WTC11 (cell line): ENCODE results near the gene SSH2. TPM values are rescaled to one million over a fixed set of nuclear protein-coding genes. Genes with fewer than 3 reads are reported as not detected.
A peak's percentile ranks its signal among the peaks of the same experiment; 100 is the strongest.

Source experiments
- ATAC-seq: fragments of 200-7000 bp; cut with Tn5 transposase; 2 replicates; pipeline ENCODE4 v1.10.0; 2021; ENCODE audit warnings: mild to moderate bottlenecking, moderate library complexity
- CTCF ChIA-PET: fragments of 300-600 bp; sonication (Branson Sonifier 250); formaldehyde crosslinking; loops from one replicate; lab custom pipeline; 2021; ENCODE audit warnings: antibody characterized with exemption; lab: Charles Lee
- POLR2A ChIA-PET: fragments of 350-600 bp; sonication (Branson Sonifier 250); formaldehyde crosslinking; loops from one replicate; lab custom pipeline; 2021; ENCODE audit warnings: antibody characterized with exemption; lab: Charles Lee
- DNase-seq: peaks from one replicate; pipeline ENCODE4 v3.0.0; 2021; ENCODE audit warnings: low spot score
- H3K27ac Mint-ChIP-seq: 2 replicates; pipeline ENCODE4 v1.8.0; 2021; ENCODE audit warnings: mixed read lengths
- H3K27me3 Mint-ChIP-seq: 2 replicates; pipeline ENCODE4 v1.8.0; 2021; ENCODE audit warnings: low read depth, mild to moderate bottlenecking, moderate library complexity, mixed read lengths
- H3K36me3 Mint-ChIP-seq: 2 replicates; pipeline ENCODE4 v1.8.0; 2021; ENCODE audit warnings: mixed read lengths
- H3K4me1 Mint-ChIP-seq: 2 replicates; pipeline ENCODE4 v1.8.0; 2022; ENCODE audit warnings: mixed read lengths
- H3K4me3 Mint-ChIP-seq: 2 replicates; pipeline ENCODE4 v1.8.0; 2021; ENCODE audit warnings: mild to moderate bottlenecking, moderate library complexity, mixed read lengths
- H3K9me3 Mint-ChIP-seq: 2 replicates; pipeline ENCODE4 v1.8.0; 2021; ENCODE audit warnings: mixed read lengths
- ATF1 ChIP-seq: sonication (generic); formaldehyde crosslinking; IDR thresholded peaks from 2 replicates; pipeline ENCODE4 v1.8.1; 2023; ENCODE audit warnings: mild to moderate bottlenecking, moderate library complexity, missing genetic modification reagents
- CREB1 ChIP-seq: sonication (generic); formaldehyde crosslinking; IDR thresholded peaks from 2 replicates; pipeline ENCODE4 v1.8.0; 2023; ENCODE audit warnings: mild to moderate bottlenecking, missing genetic modification reagents
- ELF4 ChIP-seq: sonication (generic); formaldehyde crosslinking; IDR thresholded peaks from 2 replicates; pipeline ENCODE4 v1.8.1; 2022; ENCODE audit warnings: low read depth, mild to moderate bottlenecking, moderate library complexity, missing genetic modification reagents
- GTF2I ChIP-seq: fragments of 250-450 bp; sonication (Bioruptor Pico); conservative IDR thresholded peaks from 2 replicates; pipeline ENCODE4 v1.4.0; 2021; ENCODE audit warnings: mild to moderate bottlenecking
- HMGA2 ChIP-seq: fragments of 250-450 bp; sonication (Bioruptor Pico); IDR thresholded peaks from 2 replicates; pipeline ENCODE4 v1.4.0; 2021; ENCODE audit warnings: mild to moderate bottlenecking, moderate library complexity
- JAZF1 ChIP-seq: fragments of 250-450 bp; sonication (Bioruptor Pico); IDR thresholded peaks from 2 replicates; pipeline ENCODE4 v1.9.0; 2021; ENCODE audit warnings: moderate library complexity, mild to moderate bottlenecking, inconsistent platforms
- NFATC4 ChIP-seq: fragments of 250-450 bp; sonication (Bioruptor Pico); IDR thresholded peaks from 2 replicates; pipeline ENCODE4 v1.9.0; 2021; ENCODE audit warnings: mild to moderate bottlenecking
- SOX15 ChIP-seq: fragments of 250-450 bp; sonication (Bioruptor Pico); IDR thresholded peaks from 2 replicates; pipeline ENCODE4 v1.9.0; 2021; ENCODE audit warnings: mild to moderate bottlenecking
- SP1 ChIP-seq: sonication (generic); formaldehyde crosslinking; conservative IDR thresholded peaks from 2 replicates; pipeline ENCODE4 v1.8.1; 2022; ENCODE audit warnings: missing genetic modification reagents
- ZBTB21 ChIP-seq: sonication (generic); formaldehyde crosslinking; IDR thresholded peaks from 2 replicates; pipeline ENCODE4 v1.8.1; 2023; ENCODE audit warnings: mild to moderate bottlenecking, missing genetic modification reagents, borderline replicate concordance
- ZNF232 ChIP-seq: sonication (generic); formaldehyde crosslinking; IDR thresholded peaks from 2 replicates; pipeline ENCODE4 v1.8.0; 2022; ENCODE audit warnings: mild to moderate bottlenecking, missing genetic modification reagents
- ZNF416 ChIP-seq: fragments of 250-450 bp; sonication (Bioruptor Pico); IDR thresholded peaks from 2 replicates; pipeline ENCODE4 v1.9.0; 2021; ENCODE audit warnings: mild to moderate bottlenecking, inconsistent platforms
- ZNF423 ChIP-seq: fragments of 250-450 bp; sonication (Bioruptor Pico); IDR thresholded peaks from 2 replicates; pipeline ENCODE4 v2.1.2; 2022; ENCODE audit warnings: mild to moderate bottlenecking, moderate library complexity
- total RNA-seq: library from RNA; stranded (reverse); gene quantifications from 3 replicates; pipeline ENCODE4 v1.2.3, GENCODE V29; 2021
- TF ChIP-seq, protein P1 (sequence below): fragments of 200-600 bp; IDR thresholded peaks from 2 replicates; pipeline ENCODE4 v1.8.0; 2022; ENCODE audit warnings: antibody characterized with exemption
- TF ChIP-seq, protein P2 (sequence below): sonication (generic); formaldehyde crosslinking; IDR thresholded peaks from 2 replicates; pipeline ENCODE4 v1.8.1; 2022; ENCODE audit warnings: low read depth, missing genetic modification reagents, borderline replicate concordance
- TF ChIP-seq, protein P3 (sequence below): sonication (generic); formaldehyde crosslinking; IDR thresholded peaks from 2 replicates; pipeline ENCODE4 v1.8.0; 2022; ENCODE audit warnings: mild to moderate bottlenecking, missing genetic modification reagents
- TF ChIP-seq, protein P4 (sequence below): sonication (generic); formaldehyde crosslinking; conservative IDR thresholded peaks from 2 replicates; pipeline ENCODE4 v1.8.1; 2022; ENCODE audit warnings: mild to moderate bottlenecking, missing genetic modification reagents
- TF ChIP-seq, protein P5 (sequence below): sonication (generic); formaldehyde crosslinking; IDR thresholded peaks from 2 replicates; pipeline ENCODE4 v1.8.1; 2022; ENCODE audit warnings: mild to moderate bottlenecking, moderate library complexity, missing genetic modification reagents
- TF ChIP-seq, protein P6 (sequence below): sonication (generic); formaldehyde crosslinking; IDR thresholded peaks from 2 replicates; pipeline ENCODE4 v1.8.1; 2022; ENCODE audit warnings: missing genetic modification reagents, borderline replicate concordance
- TF ChIP-seq, protein P7 (sequence below): sonication (generic); formaldehyde crosslinking; IDR thresholded peaks from 2 replicates; pipeline ENCODE4 v1.8.0; 2022; ENCODE audit warnings: mild to moderate bottlenecking, missing genetic modification reagents
- TF ChIP-seq, protein P8 (sequence below): sonication (generic); formaldehyde crosslinking; IDR thresholded peaks from 2 replicates; pipeline ENCODE4 v1.8.0; 2022; ENCODE audit warnings: missing genetic modification reagents

Gene SSH2
- total RNA-seq, 1 experiment from 2014 or later: 14.3 TPM

DNA sequence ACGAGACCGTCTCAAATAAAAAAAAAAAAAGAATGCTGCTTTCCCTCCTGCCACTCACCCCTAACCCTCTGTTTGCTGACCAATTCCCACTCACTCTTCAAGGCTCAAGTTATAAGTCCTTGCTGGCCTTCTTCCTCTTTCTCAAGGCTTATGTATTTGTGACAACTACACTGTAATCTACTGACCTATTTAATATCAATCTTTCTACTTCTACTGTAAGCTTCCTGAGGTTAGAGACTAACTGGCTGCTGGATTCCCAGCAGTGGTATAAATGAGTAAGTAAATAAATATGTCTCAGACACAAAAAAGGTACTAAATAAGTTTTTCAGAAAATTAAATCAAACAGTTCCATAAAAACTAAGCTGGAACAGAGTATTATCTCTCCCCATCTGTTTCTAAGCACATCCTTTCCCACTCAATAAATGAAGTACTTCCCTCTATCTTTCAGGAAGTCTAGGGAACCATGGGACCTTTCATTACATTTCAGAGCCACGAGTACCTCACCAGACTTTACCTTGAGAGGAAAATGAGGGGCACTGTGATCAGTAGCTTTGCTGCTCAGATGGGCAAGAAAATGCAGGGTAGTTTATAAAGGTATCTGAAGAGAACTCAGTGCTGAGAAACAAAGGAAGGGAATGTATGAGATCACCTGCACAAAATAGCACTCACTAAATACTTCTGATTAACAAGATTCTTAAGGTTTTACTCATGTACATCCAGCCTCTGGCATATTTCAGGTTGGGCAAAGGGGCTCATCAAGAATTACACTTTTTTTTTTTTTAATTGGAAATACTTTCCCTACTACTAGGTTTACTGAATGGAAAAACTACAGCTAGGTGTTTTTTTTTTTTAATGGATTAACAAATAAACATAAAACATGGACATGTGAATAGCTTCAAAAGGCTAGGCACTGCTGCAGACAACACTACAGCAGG, 10.8 kb downstream of the SSH2 start:
- CTCF ChIA-PET: interaction anchor here (0.9 to 1.5 kb wide), 4 partner anchors 12 to 185 kb away, joined by 3 to 18 read pairs (median 4); partner anchors contain the start of gene SSH2
- H3K27ac Mint-ChIP-seq: peak overlapping the region; percentile 19; the same call in 1 of the 2 replicates
- H3K4me3 Mint-ChIP-seq: no peak overlapping the region
- H3K27me3 Mint-ChIP-seq: no peaks in the 10 kb centered on the region
- no peaks in the 10 kb centered on the region for H3K36me3 Mint-ChIP-seq
- no peak for TF ChIP-seq ZNF416 (CRISPR knock-in tag)
- no peak for TF ChIP-seq SOX15
- TF ChIP-seq ZNF232 (CRISPR knock-in tag): no peak
- no peak for TF ChIP-seq CREB1 (CRISPR knock-in tag)
- TF ChIP-seq HMGA2: no peak
- no peak for TF ChIP-seq SP1
- TF ChIP-seq, protein P1, sequence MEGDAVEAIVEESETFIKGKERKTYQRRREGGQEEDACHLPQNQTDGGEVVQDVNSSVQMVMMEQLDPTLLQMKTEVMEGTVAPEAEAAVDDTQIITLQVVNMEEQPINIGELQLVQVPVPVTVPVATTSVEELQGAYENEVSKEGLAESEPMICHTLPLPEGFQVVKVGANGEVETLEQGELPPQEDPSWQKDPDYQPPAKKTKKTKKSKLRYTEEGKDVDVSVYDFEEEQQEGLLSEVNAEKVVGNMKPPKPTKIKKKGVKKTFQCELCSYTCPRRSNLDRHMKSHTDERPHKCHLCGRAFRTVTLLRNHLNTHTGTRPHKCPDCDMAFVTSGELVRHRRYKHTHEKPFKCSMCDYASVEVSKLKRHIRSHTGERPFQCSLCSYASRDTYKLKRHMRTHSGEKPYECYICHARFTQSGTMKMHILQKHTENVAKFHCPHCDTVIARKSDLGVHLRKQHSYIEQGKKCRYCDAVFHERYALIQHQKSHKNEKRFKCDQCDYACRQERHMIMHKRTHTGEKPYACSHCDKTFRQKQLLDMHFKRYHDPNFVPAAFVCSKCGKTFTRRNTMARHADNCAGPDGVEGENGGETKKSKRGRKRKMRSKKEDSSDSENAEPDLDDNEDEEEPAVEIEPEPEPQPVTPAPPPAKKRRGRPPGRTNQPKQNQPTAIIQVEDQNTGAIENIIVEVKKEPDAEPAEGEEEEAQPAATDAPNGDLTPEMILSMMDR: no peak
- no peak for TF ChIP-seq ATF1 (CRISPR knock-in tag)
- TF ChIP-seq, protein P2, sequence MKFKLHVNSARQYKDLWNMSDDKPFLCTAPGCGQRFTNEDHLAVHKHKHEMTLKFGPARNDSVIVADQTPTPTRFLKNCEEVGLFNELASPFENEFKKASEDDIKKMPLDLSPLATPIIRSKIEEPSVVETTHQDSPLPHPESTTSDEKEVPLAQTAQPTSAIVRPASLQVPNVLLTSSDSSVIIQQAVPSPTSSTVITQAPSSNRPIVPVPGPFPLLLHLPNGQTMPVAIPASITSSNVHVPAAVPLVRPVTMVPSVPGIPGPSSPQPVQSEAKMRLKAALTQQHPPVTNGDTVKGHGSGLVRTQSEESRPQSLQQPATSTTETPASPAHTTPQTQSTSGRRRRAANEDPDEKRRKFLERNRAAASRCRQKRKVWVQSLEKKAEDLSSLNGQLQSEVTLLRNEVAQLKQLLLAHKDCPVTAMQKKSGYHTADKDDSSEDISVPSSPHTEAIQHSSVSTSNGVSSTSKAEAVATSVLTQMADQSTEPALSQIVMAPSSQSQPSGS (CRISPR knock-in tag): no peak
- TF ChIP-seq, protein P3, sequence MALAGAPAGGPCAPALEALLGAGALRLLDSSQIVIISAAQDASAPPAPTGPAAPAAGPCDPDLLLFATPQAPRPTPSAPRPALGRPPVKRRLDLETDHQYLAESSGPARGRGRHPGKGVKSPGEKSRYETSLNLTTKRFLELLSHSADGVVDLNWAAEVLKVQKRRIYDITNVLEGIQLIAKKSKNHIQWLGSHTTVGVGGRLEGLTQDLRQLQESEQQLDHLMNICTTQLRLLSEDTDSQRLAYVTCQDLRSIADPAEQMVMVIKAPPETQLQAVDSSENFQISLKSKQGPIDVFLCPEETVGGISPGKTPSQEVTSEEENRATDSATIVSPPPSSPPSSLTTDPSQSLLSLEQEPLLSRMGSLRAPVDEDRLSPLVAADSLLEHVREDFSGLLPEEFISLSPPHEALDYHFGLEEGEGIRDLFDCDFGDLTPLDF (CRISPR knock-in tag): no peak
- no peak for TF ChIP-seq GTF2I (CRISPR knock-in tag)
- TF ChIP-seq, protein P4, sequence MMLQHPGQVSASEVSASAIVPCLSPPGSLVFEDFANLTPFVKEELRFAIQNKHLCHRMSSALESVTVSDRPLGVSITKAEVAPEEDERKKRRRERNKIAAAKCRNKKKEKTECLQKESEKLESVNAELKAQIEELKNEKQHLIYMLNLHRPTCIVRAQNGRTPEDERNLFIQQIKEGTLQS (CRISPR knock-in tag): no peak
- no peak for TF ChIP-seq NFATC4 (CRISPR knock-in tag)
- ATAC-seq (no peak), DNase-seq (no peak)
- peaks cover 5% of the 10 kb centered on the region; the same call in 1 of the 2 replicates for H3K4me1 Mint-ChIP-seq
- POLR2A ChIA-PET: no interaction called here
- no peaks in the 10 kb centered on the region for H3K9me3 Mint-ChIP-seq

DNA sequence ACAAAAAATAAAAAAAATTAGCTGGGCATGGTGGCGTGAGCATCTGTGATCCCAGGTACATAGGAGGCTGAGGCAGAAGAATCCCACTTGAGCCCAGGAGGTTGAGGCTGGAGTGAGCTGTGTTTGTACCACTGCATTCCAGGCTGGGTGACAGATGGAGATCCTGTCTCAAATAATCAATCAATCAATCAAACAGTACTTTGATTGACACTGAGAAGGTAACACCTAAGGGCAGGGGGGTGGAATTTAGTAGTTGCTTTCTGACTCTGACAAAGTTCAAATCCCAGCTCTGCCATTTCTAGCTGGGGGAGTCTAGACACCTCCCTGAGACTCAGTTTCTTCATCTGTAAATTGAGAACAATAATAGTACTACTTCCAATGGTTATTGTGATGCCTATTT, 12.0 kb downstream of the SSH2 start:
- Mint-ChIP-seq H3K27me3 (no peaks in the 10 kb centered on the region), H3K36me3 (no peaks in the 10 kb centered on the region), H3K4me3 (no peak overlapping the region), H3K27ac (no peak overlapping the region), H3K4me1 (peaks cover 5% of the 10 kb centered on the region; the same call in 1 of the 2 replicates), H3K9me3 (no peaks in the 10 kb centered on the region)
- DNase-seq (no peak), ATAC-seq (no peak)
- TF ChIP-seq JAZF1 (CRISPR knock-in tag) (no peak), ZNF423 (CRISPR knock-in tag) (no peak), ZBTB21 (CRISPR knock-in tag) (no peak), ELF4 (no peak)
- TF ChIP-seq, protein P3 (CRISPR knock-in tag): no peak
- TF ChIP-seq, protein P5, sequence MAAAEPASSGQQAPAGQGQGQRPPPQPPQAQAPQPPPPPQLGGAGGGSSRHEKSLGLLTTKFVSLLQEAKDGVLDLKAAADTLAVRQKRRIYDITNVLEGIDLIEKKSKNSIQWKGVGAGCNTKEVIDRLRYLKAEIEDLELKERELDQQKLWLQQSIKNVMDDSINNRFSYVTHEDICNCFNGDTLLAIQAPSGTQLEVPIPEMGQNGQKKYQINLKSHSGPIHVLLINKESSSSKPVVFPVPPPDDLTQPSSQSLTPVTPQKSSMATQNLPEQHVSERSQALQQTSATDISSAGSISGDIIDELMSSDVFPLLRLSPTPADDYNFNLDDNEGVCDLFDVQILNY: no peak
- TF ChIP-seq, protein P6, sequence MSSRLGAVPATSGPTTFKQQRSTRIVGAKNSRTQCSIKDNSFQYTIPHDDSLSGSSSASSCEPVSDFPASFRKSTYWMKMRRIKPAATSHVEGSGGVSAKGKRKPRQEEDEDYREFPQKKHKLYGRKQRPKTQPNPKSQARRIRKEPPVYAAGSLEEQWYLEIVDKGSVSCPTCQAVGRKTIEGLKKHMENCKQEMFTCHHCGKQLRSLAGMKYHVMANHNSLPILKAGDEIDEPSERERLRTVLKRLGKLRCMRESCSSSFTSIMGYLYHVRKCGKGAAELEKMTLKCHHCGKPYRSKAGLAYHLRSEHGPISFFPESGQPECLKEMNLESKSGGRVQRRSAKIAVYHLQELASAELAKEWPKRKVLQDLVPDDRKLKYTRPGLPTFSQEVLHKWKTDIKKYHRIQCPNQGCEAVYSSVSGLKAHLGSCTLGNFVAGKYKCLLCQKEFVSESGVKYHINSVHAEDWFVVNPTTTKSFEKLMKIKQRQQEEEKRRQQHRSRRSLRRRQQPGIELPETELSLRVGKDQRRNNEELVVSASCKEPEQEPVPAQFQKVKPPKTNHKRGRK (CRISPR knock-in tag): no peak
- TF ChIP-seq, protein P7, sequence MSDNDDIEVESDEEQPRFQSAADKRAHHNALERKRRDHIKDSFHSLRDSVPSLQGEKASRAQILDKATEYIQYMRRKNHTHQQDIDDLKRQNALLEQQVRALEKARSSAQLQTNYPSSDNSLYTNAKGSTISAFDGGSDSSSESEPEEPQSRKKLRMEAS: no peak
- TF ChIP-seq, protein P8, sequence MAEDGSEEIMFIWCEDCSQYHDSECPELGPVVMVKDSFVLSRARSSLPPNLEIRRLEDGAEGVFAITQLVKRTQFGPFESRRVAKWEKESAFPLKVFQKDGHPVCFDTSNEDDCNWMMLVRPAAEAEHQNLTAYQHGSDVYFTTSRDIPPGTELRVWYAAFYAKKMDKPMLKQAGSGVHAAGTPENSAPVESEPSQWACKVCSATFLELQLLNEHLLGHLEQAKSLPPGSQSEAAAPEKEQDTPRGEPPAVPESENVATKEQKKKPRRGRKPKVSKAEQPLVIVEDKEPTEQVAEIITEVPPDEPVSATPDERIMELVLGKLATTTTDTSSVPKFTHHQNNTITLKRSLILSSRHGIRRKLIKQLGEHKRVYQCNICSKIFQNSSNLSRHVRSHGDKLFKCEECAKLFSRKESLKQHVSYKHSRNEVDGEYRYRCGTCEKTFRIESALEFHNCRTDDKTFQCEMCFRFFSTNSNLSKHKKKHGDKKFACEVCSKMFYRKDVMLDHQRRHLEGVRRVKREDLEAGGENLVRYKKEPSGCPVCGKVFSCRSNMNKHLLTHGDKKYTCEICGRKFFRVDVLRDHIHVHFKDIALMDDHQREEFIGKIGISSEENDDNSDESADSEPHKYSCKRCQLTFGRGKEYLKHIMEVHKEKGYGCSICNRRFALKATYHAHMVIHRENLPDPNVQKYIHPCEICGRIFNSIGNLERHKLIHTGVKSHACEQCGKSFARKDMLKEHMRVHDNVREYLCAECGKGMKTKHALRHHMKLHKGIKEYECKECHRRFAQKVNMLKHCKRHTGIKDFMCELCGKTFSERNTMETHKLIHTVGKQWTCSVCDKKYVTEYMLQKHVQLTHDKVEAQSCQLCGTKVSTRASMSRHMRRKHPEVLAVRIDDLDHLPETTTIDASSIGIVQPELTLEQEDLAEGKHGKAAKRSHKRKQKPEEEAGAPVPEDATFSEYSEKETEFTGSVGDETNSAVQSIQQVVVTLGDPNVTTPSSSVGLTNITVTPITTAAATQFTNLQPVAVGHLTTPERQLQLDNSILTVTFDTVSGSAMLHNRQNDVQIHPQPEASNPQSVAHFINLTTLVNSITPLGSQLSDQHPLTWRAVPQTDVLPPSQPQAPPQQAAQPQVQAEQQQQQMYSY (CRISPR knock-in tag): no peak
- ChIA-PET POLR2A (no interaction called here), CTCF (no interaction called here)
